ENCODE measurements around the gene CERS6. TPM values are rescaled to one million over a fixed set of nuclear protein-coding genes. Genes with fewer than 3 reads are reported as not detected.

Gene CERS6
- total and polyA plus RNA-seq, 4 donors, result 4.2 to 20.4 (median 10.1) TPM

- Histone ChIP-seq H3K4me1 (ENCODE audit: control insufficient read depth in 4 of 4, insufficient read depth in 4 of 4, low read length in 3 of 4) (peaks cover 1 to 6% (median 2%) of the 10 kb centered on the region in 4 donors), H3K4me3 (ENCODE audit: low read depth in 1 of 3, low read length in 3 of 3) (no peak overlapping the region), H3K36me3 (ENCODE audit: control insufficient read depth in 4 of 4, insufficient read depth in 3 of 4, low read depth in 1 of 4, low read length in 3 of 4) (no peaks in the 10 kb centered on the region), H3K27ac (ENCODE audit: low read depth in 1 of 2, low read length in 2 of 2) (no peak overlapping the region), H3K9me3 (ENCODE audit: control insufficient read depth in 4 of 4, low read length in 3 of 4) (no peaks in the 10 kb centered on the region), H3K9ac (ENCODE audit: low read depth in 1 of 2, low read length in 2 of 2) (no peak overlapping the region), H3K27me3 (ENCODE audit: control insufficient read depth in 4 of 4, insufficient read depth in 4 of 4, low read length in 3 of 4) (no peaks in the 10 kb centered on the region)
- no peak for DNase-seq (ENCODE audit: low spot score)
- no peak for TF ChIP-seq GABPA (IDR thresholded peaks at IDR 0.05 in 1 of 2, conservative IDR thresholded peaks at IDR 0.05 in 1 of 2)
- TF ChIP-seq CTCF (IDR thresholded peaks at IDR 0.05; ENCODE audit: low read depth, low read length, missing input control), result no peak
- TF ChIP-seq EGR1 (IDR thresholded peaks at IDR 0.05; ENCODE audit: low read depth in 2 of 2), result no peak
- TF ChIP-seq JUND (IDR thresholded peaks at IDR 0.05), result no peak
- TF ChIP-seq HNF4A (conservative IDR thresholded peaks at IDR 0.05), result no peak
- no peak for TF ChIP-seq TAF1 (conservative IDR thresholded peaks at IDR 0.05)
- TF ChIP-seq NR2F2 (IDR thresholded peaks at IDR 0.05), result no peak
- TF ChIP-seq SP1 (IDR thresholded peaks at IDR 0.05), result no peak
- no peak for TF ChIP-seq RAD21 (IDR thresholded peaks at IDR 0.05)
- TF ChIP-seq ATF3 (IDR thresholded peaks at IDR 0.05), result no peak
- TF ChIP-seq FOXA1 (IDR thresholded peaks at IDR 0.05), result no peak
- TF ChIP-seq YY1 (IDR thresholded peaks at IDR 0.05), result no peak
- no peak for TF ChIP-seq MAX (IDR thresholded peaks at IDR 0.05)
- TF ChIP-seq FOXA2 (IDR thresholded peaks at IDR 0.05), result no peak
- no peak for TF ChIP-seq REST (IDR thresholded peaks at IDR 0.05)
- TF ChIP-seq HNF4G (IDR thresholded peaks at IDR 0.05), result no peak
- no peak for TF ChIP-seq RXRA (IDR thresholded peaks at IDR 0.05)
- no peak for TF ChIP-seq ZBTB33 (IDR thresholded peaks at IDR 0.05)
- 95% methylated on average over 4 of the region's 4 CpGs for WGBS
These were observed 254.8 kb downstream of the CERS6 start for GRCh38 chr2:168710754-168711467.

All from liver (tissue), 9 donors.